IPS-18c (cell line): ENCODE measurements around the gene SHISA6.

Experiments
- H3K4me3 ChIP-seq: 2 replicates; pipeline ENCODE4 v1.7.0; 2013; ENCODE audit warnings: low read depth, mild to moderate bottlenecking, low read length, moderate library complexity; ENCODE audit not compliant: insufficient read depth
- H3K9me3 ChIP-seq: one replicate; pipeline ENCODE4 v1.6.1; 2013; ENCODE audit warnings: mild to moderate bottlenecking, low read length, moderate library complexity; ENCODE audit not compliant: control insufficient read depth, insufficient read depth

SHISA6 gene

DNA sequence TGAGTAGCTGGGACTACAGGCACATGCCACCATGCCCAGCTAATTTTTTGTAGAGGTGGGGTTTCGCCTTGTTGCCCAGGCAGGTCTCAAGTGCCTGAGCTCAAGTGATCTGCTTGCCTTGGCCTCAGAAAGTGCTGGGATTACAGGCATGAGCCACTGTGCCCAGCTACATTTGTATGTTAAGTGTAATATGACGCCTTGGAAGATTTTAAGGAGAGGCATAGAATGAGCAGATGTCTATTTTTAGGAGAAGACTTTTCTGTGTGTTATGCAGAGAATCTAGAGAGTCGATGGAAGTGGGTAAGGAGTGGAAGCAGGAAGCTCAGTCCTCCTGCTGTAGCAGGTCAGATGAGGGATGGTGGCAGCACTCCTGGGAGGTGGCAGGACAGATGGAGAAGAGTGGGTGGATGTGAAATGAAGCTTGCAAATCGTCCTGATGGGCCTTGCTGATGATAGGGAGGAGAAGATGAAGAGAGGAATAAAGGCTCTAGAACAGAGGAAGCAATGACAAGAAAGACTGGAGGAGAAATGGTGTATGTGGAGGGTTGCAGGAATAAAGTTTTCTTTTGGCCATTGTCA lies 125.3 kb downstream of the SHISA6 start:
- no peak overlapping the region for H3K4me3 ChIP-seq
- H3K9me3 ChIP-seq, result no peaks in the 10 kb centered on the region

DNA sequence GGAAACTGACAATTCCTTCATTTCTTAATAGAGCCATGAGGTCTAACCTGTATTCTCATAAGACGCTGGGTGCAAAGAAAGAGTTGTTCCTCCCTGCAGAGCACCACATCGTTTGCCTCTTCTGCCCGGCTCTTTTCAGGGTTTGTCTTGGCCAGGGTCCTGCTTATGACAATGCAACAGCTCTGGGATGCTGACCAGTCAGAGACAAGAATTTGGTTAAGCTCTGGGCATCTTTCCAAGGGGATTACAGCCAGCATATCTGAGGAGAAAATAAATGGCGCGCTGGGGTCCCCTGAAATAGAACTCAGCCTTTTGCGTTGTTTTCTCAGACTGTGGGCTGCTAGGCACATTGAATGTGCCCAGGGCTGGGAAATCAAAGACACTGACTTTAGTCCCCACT lies 128.6 kb downstream of the SHISA6 start:
- Histone ChIP-seq H3K9me3 (no peaks in the 10 kb centered on the region), H3K4me3 (no peak overlapping the region)

DNA sequence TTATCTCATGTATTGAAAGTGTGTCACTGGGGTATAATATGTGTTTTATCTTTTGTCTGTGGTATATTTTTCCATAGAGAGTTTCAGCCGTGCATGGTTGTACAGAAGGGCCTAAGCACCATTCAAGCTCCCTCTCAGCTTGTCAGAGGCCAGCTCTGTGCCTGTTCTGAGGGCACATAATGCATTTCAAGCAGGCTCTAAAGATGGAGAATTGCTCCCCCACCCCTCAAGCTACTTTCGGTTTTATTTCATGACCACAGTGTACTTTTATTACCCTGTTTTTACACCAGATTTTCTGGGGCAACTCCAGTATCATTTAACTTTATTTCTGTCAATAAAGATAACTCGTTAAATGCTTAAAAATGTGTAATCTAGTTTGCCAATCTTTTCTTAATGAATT lies 131.7 kb downstream of the SHISA6 start:
- Histone ChIP-seq H3K4me3 (no peak overlapping the region), H3K9me3 (no peaks in the 10 kb centered on the region)

DNA sequence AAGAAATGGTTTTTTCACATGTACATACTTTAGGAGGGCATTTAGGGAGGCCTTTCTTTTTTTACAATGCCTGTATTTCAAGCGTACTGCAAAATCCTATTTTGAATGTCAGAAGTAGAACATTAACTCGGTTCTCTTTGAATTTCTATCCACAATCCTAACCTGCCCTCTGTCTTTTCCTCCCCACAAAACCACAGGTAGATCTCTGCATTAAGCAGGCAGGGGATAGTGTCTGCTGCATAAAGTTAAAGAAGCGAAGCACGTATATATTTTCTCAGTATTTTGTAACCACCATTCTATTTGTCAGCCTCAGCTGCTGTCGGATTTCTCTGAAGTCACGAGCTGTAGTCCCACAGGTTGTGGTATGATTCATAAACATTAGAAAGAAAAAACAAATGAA lies 137.5 kb downstream of the SHISA6 start:
- H3K4me3 ChIP-seq, result no peak overlapping the region
- H3K9me3 ChIP-seq, result no peaks in the 10 kb centered on the region

DNA sequence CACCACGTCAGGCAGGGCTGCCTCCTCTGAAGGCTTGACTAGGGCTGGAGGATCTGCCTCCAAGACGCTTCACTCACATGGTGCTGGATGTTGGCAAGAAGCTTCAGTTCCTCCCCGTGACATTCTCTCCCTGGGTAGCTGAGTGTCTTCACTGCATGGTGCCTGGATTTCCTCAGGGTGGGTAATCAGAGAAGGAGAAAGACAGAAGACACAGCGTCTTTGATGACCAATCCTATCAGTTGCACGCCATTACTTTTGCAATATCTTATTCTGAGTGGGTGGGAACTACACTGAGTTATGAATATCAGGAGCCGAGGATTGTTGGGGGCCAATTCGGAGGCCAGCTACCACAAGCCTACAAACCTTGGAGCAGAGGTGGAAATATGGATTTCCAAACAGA lies 139.7 kb downstream of the SHISA6 start:
- H3K9me3 ChIP-seq, result no peaks in the 10 kb centered on the region
- no peak overlapping the region for H3K4me3 ChIP-seq

DNA sequence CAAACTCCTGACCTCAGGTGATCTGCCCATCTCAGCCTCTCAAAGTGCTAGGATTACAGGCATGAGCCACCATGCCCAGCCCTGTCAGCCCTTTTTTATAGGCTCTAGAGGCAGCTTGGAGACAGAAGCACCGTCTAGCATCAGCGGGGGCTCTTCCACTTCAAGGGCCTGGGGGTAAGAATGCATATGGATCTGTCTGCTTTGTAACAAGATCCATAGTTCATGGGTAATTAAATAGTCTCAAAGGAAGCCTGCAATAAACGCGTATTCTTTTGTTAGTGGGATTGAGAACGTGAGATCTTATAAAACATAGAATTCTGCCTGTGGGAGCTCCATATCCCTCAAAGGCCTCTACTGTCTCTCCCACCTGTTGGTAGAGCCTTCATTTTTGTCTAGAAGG lies 142.1 kb downstream of the SHISA6 start:
- Histone ChIP-seq H3K9me3 (no peaks in the 10 kb centered on the region), H3K4me3 (no peak overlapping the region)

DNA sequence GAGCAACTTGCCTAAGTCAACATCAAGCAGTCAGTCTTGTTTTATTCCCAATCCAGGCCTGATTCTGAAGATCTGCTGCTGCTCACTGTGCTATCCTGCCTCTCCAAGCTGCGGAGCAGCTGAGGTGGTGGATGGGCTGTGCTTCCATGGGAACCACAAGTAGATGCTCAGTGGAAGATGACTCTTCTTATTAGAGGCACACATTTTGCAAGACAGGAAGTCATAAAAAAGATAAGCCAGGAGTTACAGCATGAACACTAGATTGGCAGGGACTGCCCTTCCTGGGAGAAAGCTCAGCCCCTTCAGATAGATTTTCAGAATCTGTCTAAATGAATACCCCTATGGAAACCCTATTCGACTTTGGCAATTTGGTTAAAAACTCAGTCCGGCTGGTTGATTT lies 143.1 kb downstream of the SHISA6 start:
- Histone ChIP-seq H3K9me3 (no peaks in the 10 kb centered on the region), H3K4me3 (no peak overlapping the region)

DNA sequence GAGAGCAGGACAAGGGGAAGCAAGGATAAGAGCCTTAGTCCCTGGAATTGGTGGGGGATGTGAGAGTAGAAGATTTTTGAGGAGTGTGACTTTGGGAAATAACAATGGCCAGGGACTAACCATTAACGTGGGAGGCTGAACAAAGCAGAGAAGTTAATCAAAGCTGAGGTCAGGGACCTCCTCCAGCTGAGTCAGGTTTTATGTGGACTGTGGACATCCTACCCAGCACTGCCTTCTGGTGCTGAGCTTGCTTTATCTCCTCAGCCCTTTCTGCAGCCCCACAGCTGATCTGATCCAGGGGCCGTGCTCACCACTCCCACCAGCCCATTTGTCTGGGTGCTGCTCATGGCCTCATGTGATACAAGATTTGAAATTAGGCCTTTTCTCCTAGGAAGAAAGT lies 146.6 kb downstream of the SHISA6 start:
- H3K4me3 ChIP-seq, result no peak overlapping the region
- no peaks in the 10 kb centered on the region for H3K9me3 ChIP-seq

DNA sequence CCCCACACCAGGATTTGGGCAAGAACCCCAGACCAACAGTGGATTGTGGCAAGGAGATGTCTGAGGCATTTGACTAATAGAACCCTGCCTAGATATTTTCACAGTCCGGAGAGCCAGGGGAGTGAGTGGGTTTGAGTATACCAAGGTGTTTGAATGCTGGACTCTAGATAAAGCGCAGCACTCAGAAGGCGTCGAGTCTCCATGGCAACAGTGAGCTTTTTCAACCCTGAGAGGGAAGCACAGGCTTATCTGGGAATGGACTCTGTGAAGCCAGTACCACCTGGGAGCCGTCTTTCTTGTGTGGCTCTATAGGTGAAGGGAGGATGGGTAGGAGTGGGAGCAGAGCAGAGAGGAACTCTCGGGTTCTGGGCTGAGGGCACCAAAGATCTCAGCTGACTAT lies 147.0 kb downstream of the SHISA6 start:
- no peak overlapping the region for H3K4me3 ChIP-seq

DNA sequence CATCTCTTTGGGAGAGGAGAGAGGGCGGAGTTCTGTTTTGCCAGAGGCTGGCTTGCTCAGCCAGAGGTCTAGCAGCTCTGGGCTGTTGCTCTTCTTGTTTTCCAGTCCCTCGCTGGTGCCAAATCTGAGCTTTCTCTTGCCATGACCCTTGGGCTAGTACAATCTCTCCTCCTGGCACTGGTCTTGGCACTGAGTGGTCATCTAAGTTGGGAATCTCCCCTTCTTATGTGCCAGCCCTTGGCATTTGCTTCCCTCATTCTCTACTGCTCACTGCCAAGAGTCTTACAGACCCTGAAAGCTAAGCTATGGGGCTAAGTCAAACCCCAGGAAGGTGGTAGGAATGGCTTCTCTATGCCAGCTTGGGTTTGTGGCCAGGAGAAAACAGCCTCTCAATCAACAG lies 148.6 kb downstream of the SHISA6 start:
- Histone ChIP-seq H3K4me3 (no peak overlapping the region), H3K9me3 (no peaks in the 10 kb centered on the region)

More for the DNA sequence above, 147.0 kb downstream of the SHISA6 start:
- no peaks in the 10 kb centered on the region for H3K9me3 ChIP-seq

DNA sequence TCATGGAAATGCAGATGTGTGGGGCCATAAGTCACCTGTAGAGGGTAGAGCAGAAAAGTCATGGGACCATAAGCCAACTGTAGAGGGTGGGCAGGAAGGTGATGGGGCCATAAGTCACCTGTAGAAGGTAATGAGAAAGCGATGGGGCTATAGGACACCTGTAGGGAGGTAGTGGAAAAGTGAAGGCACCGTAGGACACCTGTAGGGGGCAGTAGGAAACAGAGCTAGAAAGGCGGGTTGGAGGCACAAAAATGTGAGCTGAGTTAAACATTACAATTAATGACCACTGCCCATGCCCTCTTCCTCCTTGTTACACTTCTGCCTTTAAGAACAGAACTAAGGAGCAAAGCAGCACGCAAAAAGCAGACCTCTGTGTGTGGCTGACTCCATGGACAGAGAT lies 150.1 kb downstream of the SHISA6 start:
- Histone ChIP-seq H3K9me3 (no peaks in the 10 kb centered on the region), H3K4me3 (no peak overlapping the region)

DNA sequence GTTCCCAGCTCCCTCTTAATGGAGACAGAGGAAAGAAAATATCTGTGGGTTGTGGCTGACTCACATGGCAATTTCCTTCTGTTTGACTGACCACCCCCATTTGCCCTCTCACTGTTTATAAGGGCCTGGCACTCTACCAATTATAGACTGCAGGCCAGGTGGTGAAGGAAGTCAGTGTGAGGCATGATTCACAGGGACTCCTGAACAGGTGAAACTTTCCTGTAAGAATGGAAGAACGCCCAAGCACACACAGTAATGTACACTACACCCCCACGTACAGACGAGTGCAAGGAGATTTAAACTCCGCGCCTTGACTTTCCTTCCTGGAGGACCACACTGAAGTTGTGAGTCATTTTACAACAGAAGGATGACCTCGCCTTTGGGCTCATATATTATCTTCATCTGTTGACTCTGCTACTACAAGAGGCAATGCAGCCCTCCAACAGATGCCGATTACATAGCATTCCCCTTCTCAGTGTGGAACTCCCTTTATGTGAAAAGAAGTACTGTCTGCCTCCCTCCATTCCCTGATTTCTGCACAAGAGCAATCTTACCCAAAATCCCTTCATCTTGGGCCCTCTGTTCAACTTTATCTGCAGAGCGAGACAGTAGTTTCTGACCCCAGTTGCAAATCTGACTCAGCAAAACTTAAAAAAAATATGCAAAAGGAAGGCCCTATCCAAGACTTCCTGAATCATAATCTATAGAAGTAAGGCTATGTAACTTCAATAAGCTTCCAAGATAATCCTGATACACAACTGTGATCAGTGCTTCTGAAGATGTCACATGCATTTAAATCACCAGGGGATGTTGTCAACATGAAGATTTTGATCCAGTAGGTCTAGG lies 163.6 kb downstream of the SHISA6 start:
- no peak overlapping the region for H3K4me3 ChIP-seq
- peaks cover 6% of the 10 kb centered on the region for H3K9me3 ChIP-seq

DNA sequence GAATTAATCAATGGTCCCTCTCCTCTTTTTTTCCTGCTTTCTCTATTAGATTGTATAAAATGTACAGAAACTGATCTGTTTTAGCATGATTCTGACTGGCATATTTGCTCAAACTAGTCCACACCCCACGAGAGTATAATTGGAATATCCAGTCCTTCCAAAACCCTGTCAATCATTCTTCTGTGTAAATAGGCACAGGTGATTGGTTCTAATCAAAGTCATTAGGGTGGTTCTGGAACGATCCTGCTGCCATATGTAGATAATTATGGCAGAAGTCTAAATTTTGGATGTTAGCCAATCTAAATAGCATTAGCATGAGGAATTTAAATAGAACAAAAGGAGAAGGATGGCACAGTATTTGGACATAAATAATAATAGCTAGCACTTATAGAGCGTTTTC lies 165.7 kb downstream of the SHISA6 start:
- H3K9me3 ChIP-seq, result peaks cover 3% of the 10 kb centered on the region
- H3K4me3 ChIP-seq, result no peak overlapping the region

DNA sequence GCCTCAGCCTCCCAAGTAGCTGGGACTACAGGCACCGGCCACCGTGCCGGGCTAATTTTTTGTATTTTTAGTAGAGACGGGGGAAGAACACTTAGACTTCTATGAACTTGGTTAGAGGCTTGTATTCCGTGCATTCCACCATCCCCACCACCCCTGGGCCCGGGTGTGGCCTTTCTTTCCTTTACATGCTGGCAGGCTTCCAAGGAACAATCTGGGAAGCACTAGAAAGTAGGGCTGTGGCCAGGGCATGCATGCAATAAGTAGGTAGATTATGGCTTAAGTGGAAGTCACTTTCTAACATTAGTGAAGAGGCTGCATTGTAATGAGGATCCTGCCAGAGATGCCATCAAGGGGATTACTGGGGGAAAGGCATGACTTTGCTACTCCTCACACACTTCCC lies 171.6 kb downstream of the SHISA6 start:
- H3K9me3 ChIP-seq, result no peaks in the 10 kb centered on the region
- no peak overlapping the region for H3K4me3 ChIP-seq

DNA sequence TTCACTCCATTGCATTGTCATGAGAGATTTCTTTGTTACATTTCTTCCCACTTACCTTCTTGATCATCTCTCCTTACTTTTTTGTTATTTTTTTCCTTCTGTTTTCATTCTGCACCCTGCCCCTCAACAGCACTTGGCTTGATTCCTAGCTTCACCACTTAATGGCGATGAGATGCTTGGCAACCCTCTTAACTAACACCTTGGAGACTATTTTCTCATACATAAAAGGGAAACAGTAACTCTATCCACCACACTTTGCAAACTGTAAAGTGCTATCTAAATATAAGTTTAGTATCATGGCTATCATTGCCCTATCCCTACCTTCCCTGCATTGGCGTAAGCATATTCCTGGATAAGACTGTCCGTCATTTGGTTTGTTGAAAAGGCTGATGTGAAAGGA lies 177.3 kb downstream of the SHISA6 start:
- no peak overlapping the region for H3K4me3 ChIP-seq
- H3K9me3 ChIP-seq, result peaks cover 2% of the 10 kb centered on the region

DNA sequence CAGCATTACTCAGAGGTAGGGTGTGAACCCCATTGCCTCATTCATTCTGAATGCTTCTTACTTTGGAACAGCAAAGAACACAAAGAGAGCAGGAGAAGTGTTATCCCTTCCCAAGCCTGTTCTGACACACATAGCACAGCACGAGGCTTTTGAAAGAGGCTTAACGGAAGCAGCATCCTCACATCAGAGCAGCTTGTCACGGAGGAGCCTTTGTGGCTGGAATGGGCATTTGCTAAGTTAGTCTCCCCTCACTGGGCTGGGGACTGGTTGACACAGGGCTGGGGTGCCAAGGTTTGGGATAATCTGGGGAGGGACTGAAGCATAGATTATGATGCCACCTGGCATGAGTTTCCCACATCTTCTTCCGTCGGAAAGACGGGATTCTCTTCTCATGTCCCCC lies 189.7 kb downstream of the SHISA6 start:
- no peak overlapping the region for H3K4me3 ChIP-seq
- peaks cover 2% of the 10 kb centered on the region for H3K9me3 ChIP-seq

DNA sequence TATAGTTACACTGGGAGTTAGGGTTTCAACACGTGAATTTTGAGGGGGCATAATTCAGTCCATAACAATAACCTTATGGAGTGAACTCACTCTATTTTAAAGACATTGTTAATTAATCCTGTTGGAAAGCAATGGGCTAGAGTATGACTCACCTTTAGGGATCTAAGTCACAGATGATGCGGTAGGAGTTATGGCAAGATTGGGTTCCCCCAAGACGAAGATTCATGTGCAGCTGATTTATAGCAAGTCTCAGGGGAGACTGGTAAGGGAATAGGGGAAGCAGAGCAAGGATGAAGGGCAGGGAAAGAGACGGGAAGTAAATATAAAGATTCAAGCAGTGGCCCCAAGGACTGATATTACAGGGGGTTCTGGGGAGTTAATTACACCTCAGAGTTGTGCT lies 197.7 kb downstream of the SHISA6 start:
- H3K4me3 ChIP-seq, result no peak overlapping the region
- H3K9me3 ChIP-seq, result peaks cover 2% of the 10 kb centered on the region

DNA sequence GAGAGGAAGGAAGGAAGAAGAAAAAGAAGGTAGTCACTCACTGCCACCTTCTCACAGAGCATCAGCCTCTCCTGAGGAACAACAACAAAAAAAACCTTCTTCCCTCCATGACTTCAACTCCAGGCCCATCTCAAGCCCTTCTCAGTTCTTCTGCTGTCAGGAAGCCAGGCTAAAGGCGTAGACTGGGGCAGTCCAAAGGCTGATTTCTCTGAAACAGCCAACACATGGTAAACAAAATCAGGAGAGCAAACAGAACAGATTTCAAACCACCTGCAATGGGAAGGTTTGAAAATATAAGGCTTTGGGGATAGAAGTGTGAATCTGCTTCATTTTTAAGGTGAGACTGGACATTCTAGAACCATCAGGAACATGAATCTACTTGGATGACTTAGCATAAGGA lies 200.0 kb downstream of the SHISA6 start:
- no peak overlapping the region for H3K4me3 ChIP-seq
- H3K9me3 ChIP-seq, result no peaks in the 10 kb centered on the region

DNA sequence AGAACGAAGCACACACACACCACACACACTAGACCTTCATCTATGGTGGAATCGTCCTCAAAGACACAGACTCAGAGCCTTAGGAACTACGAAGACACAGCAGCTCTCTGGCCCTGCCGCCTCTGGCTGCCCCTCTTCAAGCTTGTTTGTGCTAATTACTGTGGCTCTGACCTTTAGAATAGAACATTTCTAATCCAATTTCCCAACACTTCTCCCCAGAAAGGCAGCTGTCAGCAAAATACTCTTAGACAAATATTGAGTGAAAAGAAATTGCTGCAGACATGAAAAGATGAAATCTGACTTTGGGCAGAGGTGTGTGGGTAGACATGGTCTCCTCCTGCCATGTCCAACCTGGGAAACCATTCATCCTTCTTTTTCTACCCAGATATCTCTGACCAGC lies 205.3 kb downstream of the SHISA6 start:
- H3K9me3 ChIP-seq, result no peaks in the 10 kb centered on the region
- no peak overlapping the region for H3K4me3 ChIP-seq
